ENCODE measurements around the gene GNPTAB.

GRCh38 chr12:101799774-101800173, 31.0 kb downstream of the GNPTAB start:
- TF ChIP-seq CTCF (IDR thresholded peaks at IDR 0.05) (no peak), POLR2A (IDR thresholded peaks at IDR 0.05) (no peak)
